K562 (cell line): ENCODE measurements around the gene TBRG1. TPM values are rescaled to one million over a fixed set of nuclear protein-coding genes. Genes with fewer than 3 reads are reported as not detected.

Experiments
- ATF1 ChIP-seq, 2 experiments: fragments of 450-650 bp in 1 of 2; IDR thresholded peaks; 2 replicates each; pipeline ENCODE4 v1.6.1; 2016; ENCODE audit warnings: missing compliant biosample characterization in 1 of 2, missing genetic modification characterization in 1 of 2
- CHD4 ChIP-seq: fragments of 200-600 bp; sonication (generic); IDR thresholded peaks from 3 replicates; pipeline ENCODE4 v1.6.1; 2012; ENCODE audit warnings: low read depth, mild to moderate bottlenecking, mixed read lengths, low read length, inconsistent platforms; ENCODE audit not compliant: insufficient read depth, insufficient replicate concordance, poor library complexity, severe bottlenecking
- FOXA3 ChIP-seq, 2 experiments: fragments of 450-650 bp in 1 of 2; sonication (generic) in 1 of 2; formaldehyde crosslinking; IDR thresholded peaks in 1 of 2; conservative IDR thresholded peaks in 1 of 2; 2 replicates each; pipeline versions ENCODE4 v1.4.0 to v1.8.0; 2020 to 2022; ENCODE audit warnings: mild to moderate bottlenecking in 2 of 2, missing genetic modification reagents in 1 of 2
- FOXJ3 ChIP-seq: sonication (generic); formaldehyde crosslinking; IDR thresholded peaks from 2 replicates; pipeline ENCODE4 v1.4.0; 2020; ENCODE audit warnings: mild to moderate bottlenecking, missing genetic modification reagents
- LARP7 ChIP-seq: fragments of 450-650 bp; IDR thresholded peaks from 2 replicates; pipeline ENCODE4 v1.6.1; 2016
- MAFK ChIP-seq: IDR thresholded peaks from 2 replicates; pipeline ENCODE4 v1.6.1; 2011; ENCODE audit warnings: low read length, improper control_type of control experiment
- MITF ChIP-seq: IDR thresholded peaks from 2 replicates; pipeline ENCODE4 v1.6.1; 2014; ENCODE audit warnings: antibody characterized with exemption
- NBN ChIP-seq: fragments of 450-650 bp; IDR thresholded peaks from 2 replicates; pipeline ENCODE4 v1.6.1; 2016; ENCODE audit warnings: low read depth, mild to moderate bottlenecking
- NFRKB ChIP-seq: fragments of 450-650 bp; IDR thresholded peaks from 2 replicates; pipeline ENCODE4 v1.6.1; 2016; ENCODE audit warnings: low read depth
- OTX1 ChIP-seq: fragments of 450-650 bp; formaldehyde crosslinking; IDR thresholded peaks from 2 replicates; pipeline ENCODE4 v1.4.0; 2022; ENCODE audit warnings: mild to moderate bottlenecking
- PATZ1 ChIP-seq: fragments of 250-450 bp; sonication (Bioruptor Pico); IDR thresholded peaks from 2 replicates; pipeline ENCODE4 v1.5.0; 2020; ENCODE audit warnings: mild to moderate bottlenecking, borderline replicate concordance
- RBM17 ChIP-seq: fragments of 200-400 bp; formaldehyde crosslinking; IDR thresholded peaks from 2 replicates; pipeline ENCODE4 v1.6.1; 2017; ENCODE audit warnings: low read depth, mild to moderate bottlenecking, low read length, borderline replicate concordance
- SAP30 ChIP-seq: fragments of 200-600 bp; sonication (generic); IDR thresholded peaks from 2 replicates; pipeline ENCODE4 v1.6.1; 2012; ENCODE audit warnings: borderline replicate concordance, low read depth, mild to moderate bottlenecking, moderate library complexity, low read length, control low read depth, inconsistent platforms; ENCODE audit not compliant: insufficient read depth, poor library complexity, severe bottlenecking
- SFPQ ChIP-seq: fragments of 200-400 bp; formaldehyde crosslinking; IDR thresholded peaks from 2 replicates; pipeline ENCODE4 v1.6.1; 2017; ENCODE audit warnings: mild to moderate bottlenecking, low read depth, low read length, moderate library complexity
- TAF15 ChIP-seq: fragments of 200-400 bp; formaldehyde crosslinking; IDR thresholded peaks from 2 replicates; pipeline ENCODE4 v1.6.1; 2017; ENCODE audit warnings: mild to moderate bottlenecking, low read depth, low read length, moderate library complexity
- TEAD4 ChIP-seq, 2 experiments: sonication (generic) in 1 of 2; formaldehyde crosslinking in 1 of 2; IDR thresholded peaks; 2 replicates each; pipeline versions ENCODE4 v1.6.1 to v1.8.0; 2012 to 2022; ENCODE audit warnings: borderline replicate concordance in 1 of 2, inconsistent platforms in 1 of 2, low read length in 1 of 2, mild to moderate bottlenecking in 1 of 2, missing genetic modification reagents in 1 of 2
- ZBTB17 ChIP-seq: fragments of 450-650 bp; formaldehyde crosslinking; IDR thresholded peaks from 2 replicates; pipeline ENCODE4 v1.4.0; 2020; ENCODE audit warnings: mild to moderate bottlenecking
- ZBTB5 ChIP-seq: fragments of 450-650 bp; IDR thresholded peaks from 2 replicates; pipeline ENCODE4 v1.6.1; 2017; ENCODE audit warnings: antibody characterized with exemption
- ZC3H8 ChIP-seq: fragments of 450-650 bp; IDR thresholded peaks from 2 replicates; pipeline ENCODE4 v1.6.1; 2017
- polyA plus RNA-seq, 8 experiments: library from polyadenylated mRNA; depleted of rRNA in 4 of 8; stranded (reverse) in 5 of 8; unstranded in 3 of 8; fragments of >200 nt; fragmentation: Nextera tagmentation in 2 of 8; fragmentation: Illumina TruSeq in 1 of 8; extraction: Ambion mirVana in 2 of 8; extraction: Trizol in 1 of 8; gene quantifications; 2 replicates each; pipeline versions ENCODE4 v1.2.1 to v1.2.3, GENCODE V29; 2011 to 2014; ENCODE audit warnings: inconsistent platforms in 1 of 8, missing spikeins in 1 of 8
- total RNA-seq, 7 experiments: library from RNA; depleted of rRNA in 6 of 7; stranded (reverse); fragments of >200 nt in 6 of 7; fragmentation: Illumina TruSeq in 2 of 7; extraction: Trizol in 2 of 7; gene quantifications; 2 replicates each; pipeline versions ENCODE4 v1.2.1 to v1.2.3, GENCODE V29; 2011 to 2021; ENCODE audit warnings: low replicate concordance in 1 of 7

TBRG1 gene
- total and polyA plus RNA-seq, 9 of the 15 experiments (the other 6 are each of a cell fraction or from before 2014, with no cell fraction given) = 8.7 to 30.0 (median 20.2) TPM

GRCh38 chr11:124673333-124674167, 50.9 kb downstream of the TBRG1 start, which contains the start of the genes SIAE and SPA17 (continued):
- no peak for TF ChIP-seq PATZ1 (CRISPR knock-in tag)
- TF ChIP-seq SAP30 = peak; percentile 54
- no peak for TF ChIP-seq MITF
- TF ChIP-seq TAF15 = no peak
- TF ChIP-seq TEAD4 (IDR thresholded peaks at IDR 0.05; ENCODE audit: low read length) = no peak
- no peak for TF ChIP-seq TEAD4 (CRISPR knock-in tag; IDR thresholded peaks at IDR 0.05; ENCODE audit: borderline replicate concordance)
- no peak for TF ChIP-seq ZBTB5
- 0 out of 2 replicates have a peak, but pooled peaks have one; percentile 19 for TF ChIP-seq NBN
- TF ChIP-seq ZC3H8 = no peak
- TF ChIP-seq FOXA3 (CRISPR knock-in tag; conservative IDR thresholded peaks at IDR 0.05 in 1 of 2, IDR thresholded peaks at IDR 0.05 in 1 of 2) = no peak
- no peak for TF ChIP-seq OTX1 (CRISPR knock-in tag)
- no peak for TF ChIP-seq LARP7
- no peak for TF ChIP-seq CHD4
- TF ChIP-seq ATF1 (CRISPR knock-in tag; IDR thresholded peaks at IDR 0.05) = no peak
- TF ChIP-seq ATF1 (tag; IDR thresholded peaks at IDR 0.05) = no peak
- TF ChIP-seq NFRKB = no peak; the same call in 1 of the 2 replicates
- no peak for TF ChIP-seq MAFK
- peak; percentile 38; the same call in 1 of the 2 replicates for TF ChIP-seq ZBTB17 (CRISPR knock-in tag)
- no peak for TF ChIP-seq RBM17
- TF ChIP-seq SFPQ = no peak
- TF ChIP-seq FOXJ3 (CRISPR knock-in tag) = peak; percentile 93
